Uterus (tissue), 2 donors: Measurements from ENCODE around the gene TCF3.

Experiments used
- POLR2A ChIP-seq, 2 donors: fragments of 450-650 bp; IDR thresholded peaks; one replicate each; pipeline ENCODE4 v1.6.1; 2016; ENCODE audit warnings: antibody characterized with exemption in 2 of 2, mild to moderate bottlenecking in 1 of 2, moderate library complexity in 1 of 2
- TF ChIP-seq, protein P1 (sequence below), 4 experiments: fragments of 200-600 bp in 2 of 4; fragments of 450-650 bp in 2 of 4; sonication (generic) in 2 of 4; IDR thresholded peaks; one replicate each; pipeline ENCODE4 v1.5.1; 2016 to 2019; ENCODE audit warnings: antibody characterized with exemption in 4 of 4, mild to moderate bottlenecking in 2 of 4, moderate library complexity in 1 of 4

DNA sequence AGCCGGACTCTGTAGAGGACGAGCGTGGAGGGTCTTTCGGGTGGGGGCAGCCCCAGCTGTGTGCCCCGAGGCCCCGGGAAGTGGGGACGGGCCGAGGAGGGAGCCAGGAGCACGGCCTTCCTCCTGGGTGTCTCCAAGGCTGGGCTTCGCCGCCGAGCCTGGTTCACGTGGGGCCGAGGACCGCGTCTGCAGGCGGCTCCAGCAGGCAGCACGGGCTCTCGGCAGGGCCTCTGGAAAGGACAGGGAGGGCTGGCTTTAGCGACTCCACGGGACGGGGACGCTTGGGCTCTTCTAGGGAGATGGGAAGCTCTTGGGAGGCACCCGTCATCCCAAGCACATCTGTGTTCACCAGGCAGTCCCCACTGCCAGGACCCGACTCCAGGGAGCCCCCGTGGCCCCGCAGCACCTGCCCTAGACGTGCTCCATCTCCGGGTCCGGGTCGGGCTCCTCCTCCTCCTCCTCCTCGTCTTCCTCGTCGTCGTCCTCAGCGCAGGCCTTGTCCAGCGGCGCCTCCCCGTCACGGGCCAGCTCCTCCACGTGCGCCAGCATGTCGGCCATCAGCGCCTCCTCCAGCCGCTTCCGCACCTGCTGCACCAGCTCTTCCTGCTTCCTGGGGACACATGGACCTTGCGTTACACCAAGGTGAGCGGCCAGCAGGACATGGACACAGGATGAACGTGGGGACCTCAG, 74.3 kb downstream of the TCF3 start:
- TF ChIP-seq, protein P1, sequence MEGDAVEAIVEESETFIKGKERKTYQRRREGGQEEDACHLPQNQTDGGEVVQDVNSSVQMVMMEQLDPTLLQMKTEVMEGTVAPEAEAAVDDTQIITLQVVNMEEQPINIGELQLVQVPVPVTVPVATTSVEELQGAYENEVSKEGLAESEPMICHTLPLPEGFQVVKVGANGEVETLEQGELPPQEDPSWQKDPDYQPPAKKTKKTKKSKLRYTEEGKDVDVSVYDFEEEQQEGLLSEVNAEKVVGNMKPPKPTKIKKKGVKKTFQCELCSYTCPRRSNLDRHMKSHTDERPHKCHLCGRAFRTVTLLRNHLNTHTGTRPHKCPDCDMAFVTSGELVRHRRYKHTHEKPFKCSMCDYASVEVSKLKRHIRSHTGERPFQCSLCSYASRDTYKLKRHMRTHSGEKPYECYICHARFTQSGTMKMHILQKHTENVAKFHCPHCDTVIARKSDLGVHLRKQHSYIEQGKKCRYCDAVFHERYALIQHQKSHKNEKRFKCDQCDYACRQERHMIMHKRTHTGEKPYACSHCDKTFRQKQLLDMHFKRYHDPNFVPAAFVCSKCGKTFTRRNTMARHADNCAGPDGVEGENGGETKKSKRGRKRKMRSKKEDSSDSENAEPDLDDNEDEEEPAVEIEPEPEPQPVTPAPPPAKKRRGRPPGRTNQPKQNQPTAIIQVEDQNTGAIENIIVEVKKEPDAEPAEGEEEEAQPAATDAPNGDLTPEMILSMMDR (IDR thresholded peaks at IDR 0.05), result no peak
- no peak for TF ChIP-seq POLR2A (IDR thresholded peaks at IDR 0.05)
